ENCODE results near the gene PBRM1. TPM values are rescaled to one million over a fixed set of nuclear protein-coding genes. Genes with fewer than 3 reads are reported as not detected.

The PBRM1 gene
- total and polyA plus RNA-seq, 2 of the 13 experiments (the other 11 are each of a cell fraction or from before 2014, with no cell fraction given), result 10.9 to 33.2 TPM

- TF ChIP-seq PRDM15 (CRISPR knock-in tag; IDR thresholded peaks at IDR 0.05), result peak; percentile 39; the same call in 1 of the 2 replicates
- TF ChIP-seq DBP (CRISPR knock-in tag; IDR thresholded peaks at IDR 0.05; ENCODE audit: not compliant biosample characterization), result peak; percentile 55
- peak; percentile 49; the same call in 1 of the 2 replicates for TF ChIP-seq ZMYM3 (CRISPR knock-in tag; IDR thresholded peaks at IDR 0.05)
- TF ChIP-seq SMAD9 (CRISPR knock-in tag; IDR thresholded peaks at IDR 0.05), result no peak
- no peak for TF ChIP-seq MLLT10 (CRISPR knock-in tag; IDR thresholded peaks at IDR 0.05)
- peak; percentile 81 for TF ChIP-seq ZMYM4 (CRISPR knock-in tag; IDR thresholded peaks at IDR 0.05)
- peak; percentile 98 for TF ChIP-seq NAIF1 (CRISPR knock-in tag; IDR thresholded peaks at IDR 0.05; ENCODE audit: borderline replicate concordance)
- TF ChIP-seq MYNN (CRISPR knock-in tag; IDR thresholded peaks at IDR 0.05; ENCODE audit: low read depth), result no peak
- TF ChIP-seq ZBTB38 (CRISPR knock-in tag; IDR thresholded peaks at IDR 0.05), result peak; percentile 73
- TF ChIP-seq ZNF331 (CRISPR knock-in tag; IDR thresholded peaks at IDR 0.05), result peak; percentile 68; the same call in 1 of the 2 replicates
- no peak; the same call in 1 of the 2 replicates for TF ChIP-seq ZNF652 (CRISPR knock-in tag; IDR thresholded peaks at IDR 0.05; ENCODE audit: borderline replicate concordance, low read depth)
- no peak; the same call in 1 of the 2 replicates for TF ChIP-seq ZNF567 (CRISPR knock-in tag; IDR thresholded peaks at IDR 0.05; ENCODE audit: borderline replicate concordance)
- TF ChIP-seq NR1H2 (CRISPR knock-in tag; IDR thresholded peaks at IDR 0.05; ENCODE audit: borderline replicate concordance, low read depth), result no peak
- TF ChIP-seq GLI4 (CRISPR knock-in tag; IDR thresholded peaks at IDR 0.05; ENCODE audit: borderline replicate concordance), result peak; percentile 58; the same call in 1 of the 2 replicates
- peak; percentile 76; the same call in 1 of the 2 replicates for TF ChIP-seq ZHX1 (CRISPR knock-in tag; IDR thresholded peaks at IDR 0.05; ENCODE audit: low read depth)
- no peak for TF ChIP-seq RFX1 (IDR thresholded peaks at IDR 0.05)
- no peak for TF ChIP-seq AKAP8 (CRISPR knock-in tag; IDR thresholded peaks at IDR 0.05)
- TF ChIP-seq HIC2 (CRISPR knock-in tag; IDR thresholded peaks at IDR 0.05; ENCODE audit: low read depth), result no peak
- peak; percentile 87 for TF ChIP-seq ARNTL (CRISPR knock-in tag; IDR thresholded peaks at IDR 0.05)
- no peak for TF ChIP-seq JDP2 (CRISPR knock-in tag; IDR thresholded peaks at IDR 0.05; ENCODE audit: borderline replicate concordance)
Measured at GRCh38 chr3:52685709-52686691, at the start of gene PBRM1, which contains the start of gene GNL3 (continued).
